ENCODE data around the gene FPGT.
"Not testable (repeated sequence)": the region's sequence is repeated elsewhere in the genome, so short reads cannot be mapped to it uniquely, and the experiment has no call there.

The FPGT gene

GRCh38 chr1:74197657-74198552 is at the start of gene FPGT, which contains the start of gene LRRIQ3:
Gene FPGT, plus strand, starts transcription at chr1:74198242. Its CDS starts 37 bp downstream, at chr1:74198279.
Gene LRRIQ3, minus strand, starts transcription at chr1:74198176. Its CDS starts 14,492 bp downstream, at chr1:74183684.
- in situ Hi-C loops (cut with HindIII; ENCODE audit: low sequenced_read_pairs) = no loop called here

GRCh38 chr1:74160046-74160445 is 38.0 kb upstream of the FPGT start:
- in situ Hi-C loops (cut with HindIII; ENCODE audit: low sequenced_read_pairs) = no loop called here

GRCh38 chr1:74161497-74161896 is 36.5 kb upstream of the FPGT start:
- in situ Hi-C loops (cut with HindIII; ENCODE audit: low sequenced_read_pairs) = no loop called here

GRCh38 chr1:74162333-74162732 is 35.7 kb upstream of the FPGT start:
- in situ Hi-C loops (cut with HindIII; ENCODE audit: low sequenced_read_pairs) = no loop called here

- in situ Hi-C loops (cut with HindIII; ENCODE audit: low sequenced_read_pairs) = not testable (repeated sequence)
These were observed 23.6 kb upstream of the FPGT start for GRCh38 chr1:74174423-74174822.

GRCh38 chr1:74180490-74180889 is 17.6 kb upstream of the FPGT start:
- in situ Hi-C loops (cut with HindIII; ENCODE audit: low sequenced_read_pairs) = no loop called here

- in situ Hi-C loops (cut with HindIII; ENCODE audit: low sequenced_read_pairs) = no loop called here
These were observed 4.1 kb upstream of the FPGT start for GRCh38 chr1:74193908-74194307.

- in situ Hi-C loops (cut with HindIII; ENCODE audit: low sequenced_read_pairs) = no loop called here
These were observed 2.7 kb upstream of the FPGT start for GRCh38 chr1:74195339-74195738.

GRCh38 chr1:74197255-74197654 is 787 bp upstream of the FPGT start:
- in situ Hi-C loops (cut with HindIII; ENCODE audit: low sequenced_read_pairs) = no loop called here

- in situ Hi-C loops (cut with HindIII; ENCODE audit: low sequenced_read_pairs) = no loop called here
These were observed 1.5 kb downstream of the FPGT start for GRCh38 chr1:74199504-74199903.

GRCh38 chr1:74205266-74205665 is 7.2 kb downstream of the FPGT start:
- in situ Hi-C loops (cut with HindIII; ENCODE audit: low sequenced_read_pairs) = no loop called here

- in situ Hi-C loops (cut with HindIII; ENCODE audit: low sequenced_read_pairs) = no loop called here
These were observed 17.2 kb downstream of the FPGT start for GRCh38 chr1:74215229-74215628.

- in situ Hi-C loops (cut with HindIII; ENCODE audit: low sequenced_read_pairs) = no loop called here
These were observed 24.7 kb downstream of the FPGT start for GRCh38 chr1:74222701-74223100.

- in situ Hi-C loops (cut with HindIII; ENCODE audit: low sequenced_read_pairs) = no loop called here
These were observed 25.4 kb downstream of the FPGT start for GRCh38 chr1:74223453-74223852.

- in situ Hi-C loops (cut with HindIII; ENCODE audit: low sequenced_read_pairs) = no loop called here
These were observed 37.1 kb downstream of the FPGT start, which contains the start of gene TNNI3K for GRCh38 chr1:74235153-74235552. Gene TNNI3K, plus strand, starts transcription at chr1:74235387. Its CDS starts 65 bp downstream, at chr1:74235452.

GRCh38 chr1:74236440-74236839 is 38.4 kb downstream of the FPGT start:
- in situ Hi-C loops (cut with HindIII; ENCODE audit: low sequenced_read_pairs) = no loop called here

- in situ Hi-C loops (cut with HindIII; ENCODE audit: low sequenced_read_pairs) = no loop called here
These were observed 39.0 kb downstream of the FPGT start for GRCh38 chr1:74237035-74237434.

GRCh38 chr1:74237787-74238186 is 39.7 kb downstream of the FPGT start:
- in situ Hi-C loops (cut with HindIII; ENCODE audit: low sequenced_read_pairs) = no loop called here

- in situ Hi-C loops (cut with HindIII; ENCODE audit: low sequenced_read_pairs) = no loop called here
These were observed 47.2 kb downstream of the FPGT start for GRCh38 chr1:74245168-74245772.

- in situ Hi-C loops (cut with HindIII; ENCODE audit: low sequenced_read_pairs) = no loop called here
These were observed 48.3 kb downstream of the FPGT start for GRCh38 chr1:74246315-74246714.

- in situ Hi-C loops (cut with HindIII; ENCODE audit: low sequenced_read_pairs) = no loop called here
These were observed 50.0 kb downstream of the FPGT start for GRCh38 chr1:74247881-74248528.
